Sigmoid colon (tissue), 7 donors: Measurements from ENCODE around the gene PELI2. TPM values are rescaled to one million over a fixed set of nuclear protein-coding genes. Genes with fewer than 3 reads are reported as not detected.

Experiments
- DNase-seq: peaks from one replicate; pipeline ENCODE4 v3.0.0-alpha.2; 2019
- H3K27ac ChIP-seq, 4 donors: fragments of 200-600 bp; sonication (generic); one replicate each; pipeline ENCODE4 v1.5.1; 2016 to 2019; ENCODE audit warnings: mild to moderate bottlenecking in 1 of 4
- H3K27me3 ChIP-seq, 3 donors: fragments of 200-600 bp; sonication (generic); one replicate each; pipeline ENCODE4 v1.5.1; 2019; ENCODE audit warnings: mild to moderate bottlenecking in 1 of 3
- H3K36me3 ChIP-seq, 4 donors: fragments of 200-600 bp; sonication (generic); one replicate each; pipeline ENCODE4 v1.5.1; 2016 to 2019
- H3K4me1 ChIP-seq, 4 donors: fragments of 200-600 bp; sonication (generic); one replicate each; pipeline ENCODE4 v1.5.1; 2017 to 2019
- H3K4me3 ChIP-seq, 4 donors: fragments of 200-600 bp; sonication (generic); one replicate each; pipeline ENCODE4 v1.5.1; 2017 to 2019; ENCODE audit warnings: mild to moderate bottlenecking in 2 of 4, moderate library complexity in 1 of 4
- H3K9me3 ChIP-seq, 4 donors: fragments of 200-600 bp in 3 of 4; sonication (generic) in 3 of 4; one replicate each; pipeline versions ENCODE4 v1.5.1 to v1.6.1; 2013 to 2019
- EP300 ChIP-seq, 4 donors: sonication (generic); formaldehyde crosslinking; IDR thresholded peaks; one replicate each; pipeline ENCODE4 v1.6.1; 2017; ENCODE audit warnings: antibody characterized with exemption in 4 of 4
- POLR2A ChIP-seq, 2 donors: fragments of 450-650 bp; IDR thresholded peaks; one replicate each; pipeline ENCODE4 v1.6.1; 2016; ENCODE audit warnings: antibody characterized with exemption in 2 of 2, mild to moderate bottlenecking in 2 of 2, moderate library complexity in 2 of 2
- POLR2AphosphoS5 ChIP-seq, 4 donors: sonication (generic); formaldehyde crosslinking; IDR thresholded peaks; one replicate each; pipeline ENCODE4 v1.6.1; 2017; ENCODE audit warnings: antibody characterized with exemption in 4 of 4
- WGBS, 2 donors: extraction: QIAGEN DNeasy Blood & Tissue Kit; methylation state at CpG; one replicate each; pipeline ENCODE4 v1.1.7; 2013; 5-methylcytosine and 5-hydroxymethylcytosine counted together
- intact Hi-C: fragments of 100-400 bp; cut with DNase I; formaldehyde crosslinking; loops from one replicate; pipeline ENCODE4 v1.15.1; 2023
- polyA plus RNA-seq, 3 donors: library from polyadenylated mRNA; stranded (reverse); fragments of 200-250 nt; gene quantifications; one replicate each; pipeline ENCODE4 v1.2.3, GENCODE V29; 2013
- total RNA-seq, 4 donors: library from RNA; depleted of rRNA; stranded (reverse); fragments of >200 nt; gene quantifications; one replicate each; pipeline ENCODE4 v1.1.0, GENCODE V29; 2016
- TF ChIP-seq, protein P1 (sequence below), 4 experiments: fragments of 450-650 bp in 3 of 4; fragments of 200-600 bp in 1 of 4; IDR thresholded peaks; one replicate each; pipeline ENCODE4 v1.5.1; 2016 to 2019; ENCODE audit warnings: antibody characterized with exemption in 4 of 4, mild to moderate bottlenecking in 3 of 4, moderate library complexity in 2 of 4
- donor health status: healthy with polysubstance abuse.
- donor health status: Bipolar disorder and iron deficiency.
- donor health status: healthy.

Gene PELI2
- total and polyA plus RNA-seq, 7 donors: 4.5 to 34.3 (median 26.3) TPM

DNA sequence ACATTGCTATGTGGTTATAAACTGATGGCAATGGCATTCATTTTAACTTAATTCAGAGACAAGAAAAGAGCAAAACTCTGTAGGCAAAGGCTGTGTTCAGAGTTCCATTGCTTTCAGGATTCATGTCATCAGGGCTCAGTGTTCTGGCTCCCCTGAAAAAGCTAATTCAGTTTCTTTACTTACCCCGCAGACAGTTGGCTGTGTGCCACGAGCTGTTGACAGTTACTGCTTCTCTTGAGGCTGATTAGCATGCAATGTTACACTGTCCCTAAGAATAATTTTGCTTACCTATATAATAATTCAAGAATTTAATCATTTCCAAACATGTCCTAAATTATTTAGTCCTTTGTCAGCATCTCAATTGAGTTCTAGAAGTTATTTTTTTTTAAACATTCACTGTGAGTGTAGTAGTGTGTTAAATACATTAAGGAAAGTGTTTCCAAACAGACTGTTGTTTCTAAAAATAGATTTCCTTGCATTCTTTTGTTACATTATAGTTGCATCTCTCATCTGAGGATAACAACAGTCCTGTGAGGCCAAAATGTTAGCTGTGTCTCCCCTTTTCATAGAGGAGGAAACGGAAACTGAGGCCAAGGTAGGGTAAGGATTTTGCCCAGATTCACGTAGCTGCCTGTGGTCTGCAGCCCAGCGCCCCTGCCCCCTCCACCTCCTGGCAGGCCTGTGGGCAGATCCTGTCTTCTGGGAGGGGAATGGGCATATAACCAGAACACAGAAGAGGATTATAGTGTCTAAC lies 98.6 kb downstream of the PELI2 start:
- WGBS, 2 donors: 37 to 46% methylated on average over 5 of the region's 5 CpGs
- H3K27ac ChIP-seq: no peak overlapping the region
- intact Hi-C loops: loop anchor here (5.0 kb wide), 1 partner anchor 100 kb away; the partner anchor contains the start of gene PELI2
- H3K9me3 ChIP-seq: no peaks in the 10 kb centered on the region
- no peaks in the 10 kb centered on the region for H3K27me3 ChIP-seq
- TF ChIP-seq, protein P1, sequence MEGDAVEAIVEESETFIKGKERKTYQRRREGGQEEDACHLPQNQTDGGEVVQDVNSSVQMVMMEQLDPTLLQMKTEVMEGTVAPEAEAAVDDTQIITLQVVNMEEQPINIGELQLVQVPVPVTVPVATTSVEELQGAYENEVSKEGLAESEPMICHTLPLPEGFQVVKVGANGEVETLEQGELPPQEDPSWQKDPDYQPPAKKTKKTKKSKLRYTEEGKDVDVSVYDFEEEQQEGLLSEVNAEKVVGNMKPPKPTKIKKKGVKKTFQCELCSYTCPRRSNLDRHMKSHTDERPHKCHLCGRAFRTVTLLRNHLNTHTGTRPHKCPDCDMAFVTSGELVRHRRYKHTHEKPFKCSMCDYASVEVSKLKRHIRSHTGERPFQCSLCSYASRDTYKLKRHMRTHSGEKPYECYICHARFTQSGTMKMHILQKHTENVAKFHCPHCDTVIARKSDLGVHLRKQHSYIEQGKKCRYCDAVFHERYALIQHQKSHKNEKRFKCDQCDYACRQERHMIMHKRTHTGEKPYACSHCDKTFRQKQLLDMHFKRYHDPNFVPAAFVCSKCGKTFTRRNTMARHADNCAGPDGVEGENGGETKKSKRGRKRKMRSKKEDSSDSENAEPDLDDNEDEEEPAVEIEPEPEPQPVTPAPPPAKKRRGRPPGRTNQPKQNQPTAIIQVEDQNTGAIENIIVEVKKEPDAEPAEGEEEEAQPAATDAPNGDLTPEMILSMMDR (IDR thresholded peaks at IDR 0.05): no peak
- TF ChIP-seq POLR2AphosphoS5 (IDR thresholded peaks at IDR 0.05) (no peak), EP300 (IDR thresholded peaks at IDR 0.05) (no peak), POLR2A (IDR thresholded peaks at IDR 0.05) (no peak)
- H3K4me3 ChIP-seq: no peak overlapping the region
- H3K36me3 ChIP-seq: no peaks in the 10 kb centered on the region
- peaks cover 0 to 66% (median 53%) of the 10 kb centered on the region in 4 donors for H3K4me1 ChIP-seq
- no peak for DNase-seq

DNA sequence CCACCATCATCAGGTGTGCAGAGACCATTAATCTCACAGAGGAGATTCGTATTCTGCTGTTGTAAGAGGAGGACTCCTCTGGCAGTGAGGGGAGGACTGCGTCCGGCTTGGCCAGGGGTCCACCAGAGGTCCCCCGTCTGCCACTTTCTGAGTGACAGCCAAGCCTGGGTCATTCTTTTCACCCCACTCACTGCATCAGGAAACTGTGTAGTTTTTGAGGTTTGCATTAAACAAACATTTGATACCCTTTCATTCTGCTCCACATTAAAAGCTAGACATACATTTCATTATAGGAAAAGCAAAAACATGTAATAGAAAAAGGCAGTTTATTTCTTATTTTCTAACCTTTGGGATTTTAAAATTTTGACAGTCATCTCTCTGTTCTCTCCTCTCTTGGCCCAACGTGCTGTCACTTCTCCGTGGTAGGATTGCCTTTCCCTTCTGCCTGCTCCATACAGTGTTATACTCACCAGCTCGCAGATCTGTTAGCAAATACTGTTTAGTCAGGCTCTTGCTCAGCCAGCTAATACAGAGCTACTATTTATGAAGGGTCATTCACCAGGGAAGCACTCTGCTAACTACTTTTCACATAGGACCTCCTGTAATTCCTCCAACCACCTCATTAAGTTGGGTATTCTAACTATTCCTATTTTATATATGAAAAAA lies 99.3 kb downstream of the PELI2 start:
- no peak for TF ChIP-seq POLR2AphosphoS5 (IDR thresholded peaks at IDR 0.05)
- no peak for TF ChIP-seq POLR2A (IDR thresholded peaks at IDR 0.05)
- TF ChIP-seq EP300 (IDR thresholded peaks at IDR 0.05): no peak
- TF ChIP-seq, protein P1 (IDR thresholded peaks at IDR 0.05): no peak
- H3K27ac ChIP-seq: no peak overlapping the region
- no peak for DNase-seq
- H3K4me1 ChIP-seq: peaks cover 0 to 66% (median 53%) of the 10 kb centered on the region in 4 donors
- intact Hi-C loops: loop anchor here (5.0 kb wide), 1 partner anchor 100 kb away; the partner anchor contains the start of gene PELI2
- no peaks in the 10 kb centered on the region for H3K9me3 ChIP-seq
- WGBS, 2 donors: 68 to 73% methylated on average over 7 of the region's 7 CpGs
- no peak overlapping the region for H3K4me3 ChIP-seq
- no peaks in the 10 kb centered on the region for H3K36me3 ChIP-seq
- no peaks in the 10 kb centered on the region for H3K27me3 ChIP-seq

DNA sequence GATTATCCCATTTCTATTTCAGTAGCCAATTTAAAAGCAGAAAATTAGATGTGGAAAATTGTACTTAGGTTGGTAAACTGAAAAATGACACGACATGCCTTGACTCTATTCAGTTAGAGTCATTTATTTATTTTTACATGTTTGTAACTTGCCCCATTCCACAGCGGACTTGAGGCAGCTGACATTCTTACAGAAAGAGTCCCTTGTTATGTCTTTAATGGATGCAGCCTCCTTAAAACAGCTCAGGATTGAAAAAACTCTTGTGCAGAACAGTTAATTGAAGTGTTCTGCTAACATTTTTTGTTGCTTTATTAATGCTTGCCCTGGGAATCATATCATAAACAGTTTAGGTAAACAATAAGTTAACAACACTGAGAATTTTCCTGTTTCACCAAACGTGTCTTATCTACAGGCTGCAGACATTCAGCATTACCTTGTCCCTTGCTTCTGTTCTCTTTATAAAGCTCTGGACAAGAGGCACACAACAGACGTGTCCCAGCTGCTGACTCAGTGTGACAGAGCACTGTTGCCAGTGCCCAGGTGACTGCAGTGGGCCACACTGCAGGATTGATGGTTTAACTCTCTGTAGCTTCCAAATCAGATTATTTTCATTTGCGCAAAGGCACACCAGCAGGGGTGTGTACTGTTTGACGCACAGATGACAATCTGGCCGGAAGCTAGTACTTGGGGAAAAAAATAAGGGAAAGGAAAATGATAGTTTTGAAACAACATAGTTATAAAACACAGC lies 101.6 kb downstream of the PELI2 start:
- intact Hi-C loops: loop anchor here (5.0 kb wide), 1 partner anchor 103 kb away; the partner anchor contains the start of gene PELI2
- Histone ChIP-seq H3K27me3 (no peaks in the 10 kb centered on the region), H3K4me1 (peaks cover 0 to 68% (median 55%) of the 10 kb centered on the region in 4 donors), H3K27ac (no peak overlapping the region), H3K4me3 (no peak overlapping the region), H3K9me3 (no peaks in the 10 kb centered on the region), H3K36me3 (no peaks in the 10 kb centered on the region)
- WGBS, 2 donors: 61 to 62% methylated on average over 7 of the region's 7 CpGs
- no peak for TF ChIP-seq POLR2AphosphoS5 (IDR thresholded peaks at IDR 0.05)
- no peak for DNase-seq

DNA sequence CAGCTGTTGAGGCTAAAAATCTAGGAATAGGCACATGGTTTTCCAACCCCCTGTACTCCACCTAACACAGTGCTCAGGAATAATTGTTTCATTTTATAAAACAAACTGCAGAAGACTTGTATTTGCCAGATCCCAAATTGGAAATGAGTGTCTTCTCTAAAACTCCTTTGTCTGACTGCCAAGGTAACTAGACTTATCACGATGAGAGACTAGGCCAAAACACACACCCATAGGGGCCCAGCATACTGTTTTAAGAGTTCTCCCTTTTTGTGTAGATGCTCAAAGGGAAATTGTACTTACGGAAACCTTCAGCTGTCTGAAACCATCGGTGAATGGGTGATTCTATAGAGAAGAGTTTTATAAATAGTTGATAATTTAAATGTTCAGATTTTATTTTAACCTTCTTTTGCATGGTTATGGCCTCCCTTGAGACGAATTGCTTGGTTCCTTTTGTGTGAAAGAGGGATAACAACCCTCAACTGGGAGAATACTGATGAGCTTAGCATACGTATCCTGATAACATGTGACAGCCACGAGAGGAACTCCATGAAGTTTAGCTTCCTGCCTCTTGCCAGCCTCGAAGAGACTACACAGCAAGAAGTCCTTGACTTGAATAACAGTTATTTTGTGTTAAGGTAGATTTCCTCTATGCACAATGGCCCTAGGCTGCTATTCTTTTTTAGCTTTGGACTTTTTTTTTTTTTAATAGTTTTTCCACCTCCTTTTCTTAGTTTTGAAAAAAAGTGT lies 103.3 kb downstream of the PELI2 start:
- no peak for TF ChIP-seq EP300 (IDR thresholded peaks at IDR 0.05)
- TF ChIP-seq POLR2A (IDR thresholded peaks at IDR 0.05): no peak
- no peak for TF ChIP-seq POLR2AphosphoS5 (IDR thresholded peaks at IDR 0.05)
- TF ChIP-seq, protein P1 (IDR thresholded peaks at IDR 0.05): no peak
- no peaks in the 10 kb centered on the region for H3K9me3 ChIP-seq

More for the DNA sequence above, 103.3 kb downstream of the PELI2 start:
- H3K4me3 ChIP-seq: no peak overlapping the region
- 79 to 84% methylated on average over 7 of the region's 7 CpGs for WGBS, 2 donors
- intact Hi-C loops: no loop called here
- H3K4me1 ChIP-seq: peaks cover 0 to 57% (median 45%) of the 10 kb centered on the region in 4 donors
- H3K27me3 ChIP-seq: no peaks in the 10 kb centered on the region
- DNase-seq: no peak
- no peaks in the 10 kb centered on the region for H3K36me3 ChIP-seq
- H3K27ac ChIP-seq: no peak overlapping the region
